Keratinocyte (primary cell): ENCODE results near the gene CD44. TPM values are rescaled to one million over a fixed set of nuclear protein-coding genes. Genes with fewer than 3 reads are reported as not detected.
A peak's percentile ranks its signal among the peaks of the same experiment; 100 is the strongest.

Source experiments
- DNase-seq: peaks from one replicate; pipeline ENCODE4 v3.0.0-alpha.2; 2011; ENCODE audit warnings: low read depth, missing footprints, low spot score
- FAIRE-seq: peaks from 2 replicates; lab custom pipeline; 2011; peaks lifted over from hg19 to GRCh38; lab: Jason Lieb, UNC
- H2AFZ ChIP-seq: 2 replicates; pipeline ENCODE4 v1.6.0; 2012; ENCODE audit warnings: low read length, control low read depth, inconsistent platforms; ENCODE audit not compliant: control insufficient read depth
- H3K27ac ChIP-seq: 2 replicates; pipeline ENCODE4 v1.5.1; 2011; ENCODE audit warnings: low read length; ENCODE audit not compliant: control insufficient read depth, insufficient read depth
- H3K27me3 ChIP-seq: 3 replicates; pipeline ENCODE4 v1.6.0; 2011; ENCODE audit warnings: low read length; ENCODE audit not compliant: control insufficient read depth, insufficient read depth; ENCODE audit errors: extremely low read depth
- H3K36me3 ChIP-seq, 2 experiments: 2 replicates in 1 of 2; 3 replicates in 1 of 2; pipeline ENCODE4 v1.5.1; 2011; ENCODE audit warnings: low read length in 2 of 2, mild to moderate bottlenecking in 1 of 2; ENCODE audit not compliant: control insufficient read depth in 2 of 2, insufficient read depth in 2 of 2; ENCODE audit errors: extremely low read depth in 1 of 2
- H3K4me1 ChIP-seq: 3 replicates; pipeline ENCODE4 v1.5.1; 2011; ENCODE audit warnings: low read length; ENCODE audit not compliant: control insufficient read depth, insufficient read depth; ENCODE audit errors: extremely low read depth
- H3K4me2 ChIP-seq: 3 replicates; pipeline ENCODE4 v1.6.0; 2011; ENCODE audit warnings: low read depth, low read length; ENCODE audit not compliant: control insufficient read depth, insufficient read depth; ENCODE audit errors: extremely low read depth
- H3K4me3 ChIP-seq, 3 experiments: fragments of 200-600 bp in 1 of 3; sonication (generic) in 1 of 3; 2 replicates in 2 of 3; 3 replicates in 1 of 3; pipeline ENCODE4 v1.5.1; 2011 to 2016; ENCODE audit warnings: low read length in 3 of 3, mild to moderate bottlenecking in 3 of 3, control low read depth in 2 of 3, inconsistent platforms in 1 of 3, low read depth in 1 of 3, mixed read lengths in 1 of 3, mixed run types in 1 of 3, moderate library complexity in 1 of 3; ENCODE audit not compliant: control insufficient read depth in 2 of 3, insufficient read depth in 2 of 3; ENCODE audit errors: extremely low read depth in 1 of 3
- H3K79me2 ChIP-seq: 2 replicates; pipeline ENCODE4 v1.6.0; 2012; ENCODE audit warnings: low read length; ENCODE audit not compliant: control insufficient read depth, insufficient read depth
- H3K9ac ChIP-seq: 3 replicates; pipeline ENCODE4 v1.6.0; 2011; ENCODE audit warnings: low read length; ENCODE audit not compliant: control insufficient read depth, insufficient read depth; ENCODE audit errors: extremely low read depth
- H3K9me1 ChIP-seq: 3 replicates; pipeline ENCODE4 v1.6.0; 2011; ENCODE audit warnings: low read length; ENCODE audit not compliant: control insufficient read depth, insufficient read depth; ENCODE audit errors: extremely low read depth
- H3K9me3 ChIP-seq: 2 replicates; pipeline ENCODE4 v1.5.1; 2012; ENCODE audit warnings: low read depth, low read length; ENCODE audit not compliant: control insufficient read depth
- H4K20me1 ChIP-seq: 3 replicates; pipeline ENCODE4 v1.6.0; 2011; ENCODE audit warnings: low read length; ENCODE audit not compliant: control insufficient read depth, insufficient read depth; ENCODE audit errors: extremely low read depth
- EZH2 ChIP-seq: IDR thresholded peaks from one replicate; pipeline ENCODE4 v1.6.1; 2012; ENCODE audit warnings: inconsistent platforms, mild to moderate bottlenecking, low read length, moderate library complexity
- dilution Hi-C: fragments of 300-500 bp; cut with MboI; formaldehyde crosslinking; loops from one replicate; pipeline ENCODE4 v1.7.0; 2020; ENCODE audit warnings: low sequenced_read_pairs; ENCODE audit not compliant: extremely low pct_ligation_motif_present
- polyA plus RNA-seq, 5 experiments: library from polyadenylated mRNA; depleted of rRNA in 3 of 5; stranded (reverse) in 3 of 5; stranded (forward) in 1 of 5; unstranded in 1 of 5; fragments of >200 nt; gene quantifications; 1 replicate in 1 of 5; 2 replicates in 3 of 5; 3 replicates in 1 of 5; pipeline versions ENCODE4 v1.2.1 to v1.2.3, GENCODE V29; 2011 to 2012; ENCODE audit warnings: missing spikeins in 2 of 5, low read depth in 1 of 5, low replicate concordance in 1 of 5
- TF ChIP-seq, protein P1 (sequence below), 3 experiments: IDR thresholded peaks in 1 of 3; conservative IDR thresholded peaks in 1 of 3; optimal IDR thresholded peaks in 1 of 3; 2 replicates in 2 of 3; 3 replicates in 1 of 3; pipeline versions ENCODE3 to v1.5.1; 2011; ENCODE audit warnings: low read length in 3 of 3, mild to moderate bottlenecking in 3 of 3, moderate library complexity in 2 of 3, control low read depth in 1 of 3, inconsistent platforms in 1 of 3; ENCODE audit not compliant: insufficient read depth in 2 of 3; ENCODE audit errors: extremely low read depth in 1 of 3

The CD44 gene
- polyA plus RNA-seq, 1 donor (not counting 4 experiments of a cell fraction or from before 2014, with no cell fraction given): 2,038 TPM

DNA sequence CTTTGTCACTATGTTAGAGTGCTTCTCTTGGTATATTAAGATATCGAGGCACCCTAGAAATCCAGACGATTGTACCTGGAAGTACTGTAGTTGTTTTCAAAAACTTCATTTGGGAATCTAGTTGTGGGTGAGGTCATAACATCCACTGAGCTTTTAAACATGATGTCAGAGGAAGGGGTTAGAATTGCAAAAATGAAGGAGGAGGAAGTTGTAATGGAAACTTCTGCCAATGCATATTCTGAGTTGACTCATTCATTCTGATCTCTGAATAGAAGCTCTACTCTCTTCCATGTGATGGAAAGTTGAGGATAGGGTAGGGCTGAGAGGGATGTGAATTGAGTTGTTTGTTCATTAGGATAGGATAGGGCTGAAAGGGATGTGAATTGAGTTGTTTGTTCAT is 7.7 kb downstream of the CD44 start:
- Histone ChIP-seq H4K20me1 (peaks cover 42% of the 10 kb centered on the region), H3K4me3 (peak overlapping the region in 1 of 3 experiments; percentile 9), H3K36me3 (peaks cover 23 to 34% of the 10 kb centered on the region in 2 experiments), H3K27me3 (no peaks in the 10 kb centered on the region), H3K27ac (peak overlapping the region; percentile 66), H3K9ac (no peak overlapping the region), H3K9me1 (peaks cover 2% of the 10 kb centered on the region), H3K4me2 (peak overlapping the region; percentile 48), H3K79me2 (peaks cover 97% of the 10 kb centered on the region), H3K9me3 (no peaks in the 10 kb centered on the region), H3K4me1 (peaks cover 68% of the 10 kb centered on the region), H2AFZ (no peak overlapping the region)
- no peak for TF ChIP-seq EZH2
- TF ChIP-seq, protein P1, sequence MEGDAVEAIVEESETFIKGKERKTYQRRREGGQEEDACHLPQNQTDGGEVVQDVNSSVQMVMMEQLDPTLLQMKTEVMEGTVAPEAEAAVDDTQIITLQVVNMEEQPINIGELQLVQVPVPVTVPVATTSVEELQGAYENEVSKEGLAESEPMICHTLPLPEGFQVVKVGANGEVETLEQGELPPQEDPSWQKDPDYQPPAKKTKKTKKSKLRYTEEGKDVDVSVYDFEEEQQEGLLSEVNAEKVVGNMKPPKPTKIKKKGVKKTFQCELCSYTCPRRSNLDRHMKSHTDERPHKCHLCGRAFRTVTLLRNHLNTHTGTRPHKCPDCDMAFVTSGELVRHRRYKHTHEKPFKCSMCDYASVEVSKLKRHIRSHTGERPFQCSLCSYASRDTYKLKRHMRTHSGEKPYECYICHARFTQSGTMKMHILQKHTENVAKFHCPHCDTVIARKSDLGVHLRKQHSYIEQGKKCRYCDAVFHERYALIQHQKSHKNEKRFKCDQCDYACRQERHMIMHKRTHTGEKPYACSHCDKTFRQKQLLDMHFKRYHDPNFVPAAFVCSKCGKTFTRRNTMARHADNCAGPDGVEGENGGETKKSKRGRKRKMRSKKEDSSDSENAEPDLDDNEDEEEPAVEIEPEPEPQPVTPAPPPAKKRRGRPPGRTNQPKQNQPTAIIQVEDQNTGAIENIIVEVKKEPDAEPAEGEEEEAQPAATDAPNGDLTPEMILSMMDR (optimal IDR thresholded peaks at IDR 0.05 in 1 of 3, IDR thresholded peaks at IDR 0.05 in 1 of 3, conservative IDR thresholded peaks at IDR 0.05 in 1 of 3; ENCODE audit: extremely low read depth in 1 of 3, insufficient read depth in 2 of 3, low read length in 3 of 3): no peak
- FAIRE-seq (no peak), DNase-seq (no peak)
- dilution Hi-C loops: no loop called here

DNA sequence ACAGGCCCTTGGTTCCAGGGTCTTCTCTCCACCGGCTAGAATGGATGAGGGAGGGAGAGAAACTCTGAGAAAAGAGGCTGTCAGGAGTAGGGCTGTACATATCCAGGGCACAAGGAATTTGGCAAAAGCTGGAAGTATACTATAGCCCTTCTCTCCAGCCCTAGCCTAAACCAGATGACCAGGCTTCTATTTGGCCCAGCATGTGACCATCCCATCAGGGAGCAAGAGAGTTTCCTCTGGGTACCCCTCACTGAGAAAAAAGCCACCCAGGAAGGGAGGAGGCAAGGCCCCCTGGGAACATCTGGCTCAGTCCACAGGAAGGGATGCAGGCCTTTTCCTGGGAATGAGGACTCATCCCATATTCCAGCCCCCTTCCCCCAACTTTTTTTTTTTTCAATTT is 8.3 kb downstream of the CD44 start:
- dilution Hi-C loops: no loop called here
- Histone ChIP-seq H3K9ac (no peak overlapping the region), H2AFZ (no peak overlapping the region), H3K79me2 (peaks cover 98% of the 10 kb centered on the region), H3K27ac (peak overlapping the region; percentile 66), H3K36me3 (peaks cover 27 to 39% of the 10 kb centered on the region in 2 experiments), H3K9me1 (peaks cover 2% of the 10 kb centered on the region), H3K4me2 (no peak overlapping the region), H3K4me1 (peaks cover 68% of the 10 kb centered on the region), H3K9me3 (no peaks in the 10 kb centered on the region), H3K27me3 (no peaks in the 10 kb centered on the region), H3K4me3 (no peak overlapping the region), H4K20me1 (peaks cover 44% of the 10 kb centered on the region)
- no peak for FAIRE-seq
- TF ChIP-seq, protein P1 (optimal IDR thresholded peaks at IDR 0.05 in 1 of 3, IDR thresholded peaks at IDR 0.05 in 1 of 3, conservative IDR thresholded peaks at IDR 0.05 in 1 of 3; ENCODE audit: extremely low read depth in 1 of 3, insufficient read depth in 2 of 3, low read length in 3 of 3): no peak
- TF ChIP-seq EZH2: no peak
- no peak for DNase-seq
